ENCODE measurements around the gene AJM1. TPM values are rescaled to one million over a fixed set of nuclear protein-coding genes. Genes with fewer than 3 reads are reported as not detected.
A peak's percentile ranks its signal among the peaks of the same experiment; 100 is the strongest.
"Not testable (repeated sequence)": the region's sequence is repeated elsewhere in the genome, so short reads cannot be mapped to it uniquely, and the experiment has no call there.

Gene AJM1
- total RNA-seq, 1 donor from 2014 or later, result 0.80 TPM

DNA sequence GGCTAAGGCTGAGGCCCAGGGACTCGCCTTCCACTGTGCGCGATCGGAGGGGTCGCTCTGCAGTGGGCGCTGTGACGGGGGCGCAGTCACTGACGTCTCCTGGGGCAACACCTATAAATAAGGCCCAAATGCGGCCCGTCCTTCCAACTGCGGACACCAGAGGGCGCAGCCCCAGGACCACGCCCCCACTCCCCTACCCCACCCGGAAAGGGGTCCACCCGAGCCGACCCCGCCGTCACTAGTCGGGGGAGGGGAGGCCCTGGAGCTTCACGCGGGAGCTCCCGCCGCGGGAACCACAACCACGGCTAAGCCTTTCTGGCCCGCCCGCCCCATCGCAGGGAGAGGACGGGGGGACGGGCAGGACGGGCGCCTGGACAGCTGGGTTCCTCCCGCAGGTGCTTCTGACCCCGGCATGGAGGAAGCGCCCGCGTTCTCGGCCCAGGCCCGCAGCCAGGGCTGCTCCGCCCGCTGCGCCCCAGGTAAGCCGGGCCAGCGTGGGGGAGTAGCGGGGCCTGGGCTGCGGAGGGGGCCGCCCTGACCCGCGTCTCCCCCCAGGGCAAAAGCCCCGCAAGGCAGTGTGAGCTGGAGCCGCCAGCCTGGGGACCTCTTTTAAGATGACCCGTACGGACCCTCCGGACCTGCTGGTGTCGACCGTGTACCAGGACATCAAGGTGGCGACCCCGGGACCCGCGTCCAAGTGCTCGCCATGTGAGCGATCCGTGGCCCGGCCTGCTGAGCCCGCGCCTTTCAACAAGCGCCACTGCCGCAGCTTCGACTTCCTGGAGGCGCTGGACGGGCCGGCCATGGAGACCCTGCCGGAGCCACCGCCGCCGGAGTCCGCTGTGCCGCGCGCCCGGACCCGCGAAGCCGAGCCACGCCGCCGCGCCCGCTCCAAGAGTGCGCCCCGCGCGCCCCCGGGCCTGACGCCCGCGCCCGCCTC is 1.8 kb downstream of the AJM1 start:
- not testable (repeated sequence) for H3K4me3 Mint-ChIP-seq (ENCODE audit: unreplicated experiment); H3K36me3 Mint-ChIP-seq (ENCODE audit: low read depth, unreplicated experiment); H3K9me3 Mint-ChIP-seq (ENCODE audit: unreplicated experiment); H3K4me1 Mint-ChIP-seq (ENCODE audit: unreplicated experiment); H3K27ac Mint-ChIP-seq (ENCODE audit: unreplicated experiment); H3K27me3 Mint-ChIP-seq (ENCODE audit: unreplicated experiment)
- DNase-seq (ENCODE audit: low spot score), result peak; percentile 68
- TF ChIP-seq, protein P1, sequence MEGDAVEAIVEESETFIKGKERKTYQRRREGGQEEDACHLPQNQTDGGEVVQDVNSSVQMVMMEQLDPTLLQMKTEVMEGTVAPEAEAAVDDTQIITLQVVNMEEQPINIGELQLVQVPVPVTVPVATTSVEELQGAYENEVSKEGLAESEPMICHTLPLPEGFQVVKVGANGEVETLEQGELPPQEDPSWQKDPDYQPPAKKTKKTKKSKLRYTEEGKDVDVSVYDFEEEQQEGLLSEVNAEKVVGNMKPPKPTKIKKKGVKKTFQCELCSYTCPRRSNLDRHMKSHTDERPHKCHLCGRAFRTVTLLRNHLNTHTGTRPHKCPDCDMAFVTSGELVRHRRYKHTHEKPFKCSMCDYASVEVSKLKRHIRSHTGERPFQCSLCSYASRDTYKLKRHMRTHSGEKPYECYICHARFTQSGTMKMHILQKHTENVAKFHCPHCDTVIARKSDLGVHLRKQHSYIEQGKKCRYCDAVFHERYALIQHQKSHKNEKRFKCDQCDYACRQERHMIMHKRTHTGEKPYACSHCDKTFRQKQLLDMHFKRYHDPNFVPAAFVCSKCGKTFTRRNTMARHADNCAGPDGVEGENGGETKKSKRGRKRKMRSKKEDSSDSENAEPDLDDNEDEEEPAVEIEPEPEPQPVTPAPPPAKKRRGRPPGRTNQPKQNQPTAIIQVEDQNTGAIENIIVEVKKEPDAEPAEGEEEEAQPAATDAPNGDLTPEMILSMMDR (IDR thresholded peaks at IDR 0.05; ENCODE audit: unreplicated experiment), result peak; percentile 80

DNA sequence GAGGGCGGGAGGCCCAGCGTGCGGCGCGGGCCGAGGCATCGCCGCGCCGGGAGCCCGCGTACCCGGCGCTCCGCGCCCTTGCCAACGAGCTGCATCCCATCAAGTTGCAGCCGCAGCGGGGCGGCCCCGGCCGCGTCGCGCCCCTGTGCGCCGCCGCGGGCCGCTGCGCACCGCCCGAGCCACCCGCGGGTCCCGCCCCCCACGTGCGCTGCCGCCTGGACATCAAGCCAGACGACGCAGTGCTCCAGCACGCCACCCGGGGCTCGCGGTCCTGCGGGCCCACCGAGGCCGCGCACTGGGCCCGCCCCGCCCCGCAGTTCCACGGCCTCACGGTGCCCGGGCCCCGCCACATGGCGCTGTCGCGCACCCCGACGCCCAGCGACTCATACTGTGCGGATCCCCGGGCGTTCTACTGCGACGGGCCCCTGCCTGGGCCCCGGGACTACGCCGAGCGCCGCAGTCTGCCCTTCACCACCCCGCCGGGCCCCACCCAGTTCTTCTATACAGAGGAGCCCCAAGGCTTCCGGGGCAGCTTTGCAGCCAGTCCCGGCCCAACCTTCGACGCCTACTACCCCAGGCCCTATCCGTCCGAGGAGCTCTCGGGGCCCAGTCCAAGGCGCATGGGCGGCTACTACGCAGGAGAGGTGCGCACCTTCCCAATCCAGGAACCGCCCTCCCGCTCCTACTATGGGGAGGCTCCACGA is 2.6 kb downstream of the AJM1 start:
- no peak overlapping the region for H3K4me3 Mint-ChIP-seq (ENCODE audit: unreplicated experiment)

DNA sequence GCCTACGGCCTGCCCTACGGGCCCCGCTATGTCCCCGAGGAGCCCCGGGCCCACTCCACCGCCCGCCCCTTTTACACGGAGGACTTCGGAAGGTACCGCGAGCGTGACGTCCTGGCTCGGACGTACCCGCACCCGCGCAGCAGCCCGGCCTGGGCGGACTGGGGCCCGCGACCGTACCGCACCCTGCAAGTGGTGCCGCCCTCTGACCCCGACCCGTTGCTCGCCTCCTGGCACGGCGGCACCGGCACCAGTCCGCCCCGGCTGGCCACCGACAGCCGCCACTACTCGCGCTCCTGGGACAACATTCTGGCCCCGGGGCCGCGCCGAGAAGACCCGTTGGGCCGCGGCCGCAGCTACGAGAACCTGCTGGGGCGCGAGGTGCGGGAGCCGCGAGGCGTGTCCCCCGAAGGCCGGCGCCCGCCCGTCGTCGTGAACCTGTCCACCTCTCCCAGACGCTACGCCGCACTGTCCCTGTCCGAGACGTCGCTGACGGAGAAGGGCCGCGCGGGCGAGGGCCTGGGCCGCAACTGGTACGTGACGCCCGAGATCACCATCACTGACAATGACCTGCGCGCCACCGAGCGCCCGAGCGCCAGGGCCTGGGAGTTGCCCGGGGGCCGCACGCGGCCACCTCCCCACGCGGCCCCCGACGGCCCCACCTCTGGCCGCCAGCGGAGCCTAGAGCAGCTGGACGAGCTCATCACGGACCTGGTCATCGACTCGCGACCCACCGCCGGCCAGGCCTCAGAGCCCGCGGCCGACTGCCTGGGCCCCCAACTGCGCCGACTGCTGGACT is 3.4 kb downstream of the AJM1 start:
- no peak for DNase-seq (ENCODE audit: low spot score)
- no peaks in the 10 kb centered on the region for H3K4me1 Mint-ChIP-seq (ENCODE audit: unreplicated experiment)
- peaks cover 6% of the 10 kb centered on the region for H3K27me3 Mint-ChIP-seq (ENCODE audit: unreplicated experiment)
- H3K9me3 Mint-ChIP-seq (ENCODE audit: unreplicated experiment), result no peaks in the 10 kb centered on the region
- no peaks in the 10 kb centered on the region for H3K36me3 Mint-ChIP-seq (ENCODE audit: low read depth, unreplicated experiment)
- no peak overlapping the region for H3K4me3 Mint-ChIP-seq (ENCODE audit: unreplicated experiment)
- TF ChIP-seq, protein P1 (IDR thresholded peaks at IDR 0.05; ENCODE audit: unreplicated experiment), result no peak
- no peak overlapping the region for H3K27ac Mint-ChIP-seq (ENCODE audit: unreplicated experiment)

More for the DNA sequence above, 2.6 kb downstream of the AJM1 start:
- H3K36me3 Mint-ChIP-seq (ENCODE audit: low read depth, unreplicated experiment), result peaks cover 3% of the 10 kb centered on the region
- TF ChIP-seq, protein P1 (IDR thresholded peaks at IDR 0.05; ENCODE audit: unreplicated experiment), result no peak
- H3K4me1 Mint-ChIP-seq (ENCODE audit: unreplicated experiment), result no peaks in the 10 kb centered on the region
- H3K27ac Mint-ChIP-seq (ENCODE audit: unreplicated experiment), result no peak overlapping the region
- H3K9me3 Mint-ChIP-seq (ENCODE audit: unreplicated experiment), result no peaks in the 10 kb centered on the region
- peaks cover 8% of the 10 kb centered on the region for H3K27me3 Mint-ChIP-seq (ENCODE audit: unreplicated experiment)
- DNase-seq (ENCODE audit: low spot score), result no peak

DNA sequence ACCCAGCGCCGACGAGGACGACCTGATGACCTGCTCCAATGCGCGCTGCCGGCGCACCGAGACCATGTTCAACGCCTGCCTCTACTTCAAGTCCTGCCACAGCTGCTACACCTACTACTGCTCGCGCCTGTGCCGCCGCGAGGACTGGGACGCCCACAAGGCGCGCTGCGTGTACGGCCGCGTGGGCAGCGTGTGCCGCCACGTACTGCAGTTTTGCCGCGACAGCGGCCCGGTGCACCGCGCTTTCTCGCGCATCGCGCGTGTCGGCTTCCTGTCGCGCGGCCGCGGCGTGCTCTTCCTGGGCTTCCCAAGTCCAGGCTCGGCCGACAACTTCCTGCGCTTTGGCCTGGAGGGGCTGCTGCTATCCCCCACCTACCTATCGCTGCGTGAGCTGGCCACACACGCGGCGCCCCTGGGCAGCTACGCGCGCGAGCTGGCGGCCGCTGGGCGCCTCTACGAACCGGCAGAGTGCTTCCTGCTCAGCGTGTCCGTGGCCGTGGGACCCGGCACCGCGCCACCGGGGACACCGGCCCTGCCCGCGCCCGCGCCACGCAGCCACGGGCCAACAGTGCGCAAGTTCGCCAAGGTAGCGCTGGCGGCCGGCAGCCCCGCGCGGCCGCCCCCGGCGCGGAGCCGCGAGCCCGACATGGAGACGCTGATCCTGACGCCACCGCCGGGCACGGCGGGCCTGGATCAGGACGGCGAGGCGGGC is 4.3 kb downstream of the AJM1 start:
- DNase-seq (ENCODE audit: low spot score), result no peak
- H3K27ac Mint-ChIP-seq (ENCODE audit: unreplicated experiment), result no peak overlapping the region
- H3K27me3 Mint-ChIP-seq (ENCODE audit: unreplicated experiment), result peaks cover 6% of the 10 kb centered on the region

More for the DNA sequence above, 4.3 kb downstream of the AJM1 start:
- Mint-ChIP-seq H3K9me3 (ENCODE audit: unreplicated experiment) (no peaks in the 10 kb centered on the region), H3K4me1 (ENCODE audit: unreplicated experiment) (no peaks in the 10 kb centered on the region), H3K4me3 (ENCODE audit: unreplicated experiment) (no peak overlapping the region), H3K36me3 (ENCODE audit: low read depth, unreplicated experiment) (no peaks in the 10 kb centered on the region)
- TF ChIP-seq, protein P1 (IDR thresholded peaks at IDR 0.05; ENCODE audit: unreplicated experiment), result no peak

Measured in endothelial cell (in vitro differentiated cells).